A673 (cell line): ENCODE measurements around the gene ABI3BP. TPM values are rescaled to one million over a fixed set of nuclear protein-coding genes. Genes with fewer than 3 reads are reported as not detected.

Source experiments
- BruUV-seq: library from RNA; stranded (reverse); fragments of 400-500 nt; replicated peaks from 2 replicates; lab custom pipeline; 2021; lab: Mats Ljungman, UMichigan
- CTCF ChIA-PET: fragments of 300-600 bp; sonication (Branson Sonifier 250); formaldehyde crosslinking; loops from one replicate; lab custom pipeline; 2022; ENCODE audit warnings: antibody characterized with exemption; lab: Charles Lee
- POLR2A ChIA-PET: fragments of 300-600 bp; sonication (Branson Sonifier 250); formaldehyde crosslinking; loops from one replicate; lab custom pipeline; 2022; ENCODE audit warnings: antibody characterized with exemption; ENCODE audit not compliant: low non-redundant PET; lab: Charles Lee
- DNase-seq: peaks from one replicate; pipeline ENCODE4 v3.0.0-alpha.2; 2015; ENCODE audit warnings: low spot score
- H3K27ac ChIP-seq: fragments of 200-600 bp; sonication (generic); 2 replicates; pipeline ENCODE4 v1.5.1; 2016; ENCODE audit warnings: mixed run types, low read depth, mild to moderate bottlenecking, mixed read lengths, antibody characterized with exemption, low read length; ENCODE audit not compliant: poor library complexity, severe bottlenecking
- H3K27me3 ChIP-seq: fragments of 200-600 bp; sonication (generic); replicated peaks from 2 replicates; pipeline ENCODE4 v1.6.1; 2017; ENCODE audit warnings: mixed run types, low read depth, mild to moderate bottlenecking, mixed read lengths, antibody characterized with exemption, low read length; ENCODE audit not compliant: insufficient read depth, poor library complexity
- H3K36me3 ChIP-seq: fragments of 200-600 bp; sonication (generic); 2 replicates; pipeline ENCODE4 v1.6.1; 2016; ENCODE audit warnings: mixed run types, mild to moderate bottlenecking, mixed read lengths, antibody characterized with exemption, low read length; ENCODE audit not compliant: insufficient read depth, poor library complexity, severe bottlenecking
- H3K4me1 ChIP-seq: fragments of 200-600 bp; sonication (generic); 2 replicates; pipeline ENCODE4 v1.6.1; 2017; ENCODE audit warnings: mixed run types, mild to moderate bottlenecking, mixed read lengths, antibody characterized with exemption, low read length; ENCODE audit not compliant: insufficient read depth, poor library complexity, severe bottlenecking
- H3K4me3 ChIP-seq: fragments of 200-600 bp; sonication (generic); 2 replicates; pipeline ENCODE4 v1.5.1; 2016; ENCODE audit warnings: low read depth, mixed run types, mild to moderate bottlenecking, mixed read lengths, low read length; ENCODE audit not compliant: poor library complexity, severe bottlenecking
- H3K9me3 ChIP-seq: fragments of 200-600 bp; sonication (generic); 2 replicates; pipeline ENCODE4 v1.6.1; 2016; ENCODE audit warnings: mixed run types, low read depth, mild to moderate bottlenecking, mixed read lengths, antibody characterized with exemption, low read length; ENCODE audit not compliant: poor library complexity, severe bottlenecking
- CTCF ChIP-seq: fragments of 300-800, 200-600 bp; sonication (generic); conservative IDR thresholded peaks from 2 replicates; pipeline ENCODE4 v1.5.1; 2017; ENCODE audit warnings: low read depth, mild to moderate bottlenecking, antibody characterized with exemption, low read length, moderate library complexity, mixed read lengths
- EZH2 ChIP-seq: fragments of 200-600 bp; sonication (generic); IDR thresholded peaks from 2 replicates; pipeline ENCODE4 v1.6.1; 2017; ENCODE audit warnings: borderline replicate concordance, low read depth, mild to moderate bottlenecking, mixed read lengths, antibody characterized with exemption, low read length; ENCODE audit not compliant: poor library complexity, severe bottlenecking
- intact Hi-C: fragments of 100-400 bp; cut with micrococcal nuclease; formaldehyde crosslinking; loops from one replicate; pipeline ENCODE4 v1.10.0; 2022; ENCODE audit not compliant: unreplicated experiment
- total RNA-seq: library from RNA; stranded (reverse); gene quantifications from 2 replicates; pipeline ENCODE4 v1.2.3, GENCODE V29; 2021

ABI3BP gene
- total RNA-seq, 1 experiment from 2014 or later: 5.2 TPM

- H3K27ac ChIP-seq: peak overlapping the region; percentile 35
- CTCF ChIA-PET: no interaction called here
Observed at GRCh38 chr3:100900671-100901335, 92.4 kb downstream of the ABI3BP start.

GRCh38 chr3:100899440-100900091 lies 93.7 kb downstream of the ABI3BP start:
- DNase-seq: peak; percentile 23
- TF ChIP-seq CTCF (no peak), EZH2 (no peak)
- Histone ChIP-seq H3K4me3 (no peak overlapping the region), H3K9me3 (no peaks in the 10 kb centered on the region), H3K36me3 (no peaks in the 10 kb centered on the region), H3K27me3 (no peaks in the 10 kb centered on the region), H3K4me1 (peaks cover 32% of the 10 kb centered on the region), H3K27ac (peak overlapping the region; percentile 6)
- CTCF ChIA-PET: no interaction called here
- no TSS peak for BruUV-seq
- POLR2A ChIA-PET: no interaction called here
- intact Hi-C loops: no loop called here

More at GRCh38 chr3:100900671-100901335, 92.4 kb downstream of the ABI3BP start:
- TF ChIP-seq CTCF (no peak), EZH2 (no peak)
- BruUV-seq: no TSS peak
- no peaks in the 10 kb centered on the region for H3K27me3 ChIP-seq
- POLR2A ChIA-PET: no interaction called here
- H3K9me3 ChIP-seq: no peaks in the 10 kb centered on the region
- H3K36me3 ChIP-seq: no peaks in the 10 kb centered on the region
- DNase-seq: peak; percentile 27
- peaks cover 32% of the 10 kb centered on the region for H3K4me1 ChIP-seq
- no peak overlapping the region for H3K4me3 ChIP-seq
- intact Hi-C loops: no loop called here

GRCh38 chr3:100898681-100899080 lies 94.5 kb downstream of the ABI3BP start:
- no peak for DNase-seq
- Histone ChIP-seq H3K27ac (no peak overlapping the region), H3K27me3 (no peaks in the 10 kb centered on the region), H3K9me3 (no peaks in the 10 kb centered on the region), H3K36me3 (no peaks in the 10 kb centered on the region), H3K4me3 (no peak overlapping the region), H3K4me1 (peaks cover 32% of the 10 kb centered on the region)
- CTCF ChIA-PET: interaction anchor here (0.6 kb wide), 1 partner anchor 483 kb away, joined by 3 read pairs; no protein-coding TSS in a partner anchor
- TF ChIP-seq EZH2: no peak
- no peak for TF ChIP-seq CTCF
- intact Hi-C loops: no loop called here
- BruUV-seq: no TSS peak
- POLR2A ChIA-PET: no interaction called here
